Fibroblast of lung (primary cell): ENCODE data around the gene SCFD2. TPM values are rescaled to one million over a fixed set of nuclear protein-coding genes. Genes with fewer than 3 reads are reported as not detected.

Experiments
- DNase-seq, 2 donors: peaks; one replicate each; pipeline versions ENCODE4 v3.0.0 to v3.0.0-alpha.2; 2010; ENCODE audit warnings: low read depth in 2 of 2
- H2AFZ ChIP-seq: 2 replicates; pipeline ENCODE4 v1.5.1; 2012; ENCODE audit warnings: low read length, control low read depth, inconsistent platforms
- H3K27ac ChIP-seq: 2 replicates; pipeline ENCODE4 v1.5.1; 2011; ENCODE audit warnings: low read length, control low read depth; ENCODE audit not compliant: insufficient read depth
- H3K27me3 ChIP-seq: 2 replicates; pipeline ENCODE4 v1.5.1; 2011; ENCODE audit warnings: mild to moderate bottlenecking, low read length; ENCODE audit not compliant: control insufficient read depth, insufficient read depth
- H3K36me3 ChIP-seq: 2 replicates; pipeline ENCODE4 v1.5.1; 2011; ENCODE audit warnings: low read length; ENCODE audit not compliant: control insufficient read depth, insufficient read depth
- H3K4me1 ChIP-seq: 2 replicates; pipeline ENCODE4 v1.5.1; 2011; ENCODE audit warnings: low read length; ENCODE audit not compliant: control insufficient read depth, insufficient read depth; ENCODE audit errors: extremely low read depth
- H3K4me2 ChIP-seq: 2 replicates; pipeline ENCODE4 v1.5.1; 2011; ENCODE audit warnings: low read length, control low read depth; ENCODE audit not compliant: insufficient read depth; ENCODE audit errors: extremely low read depth
- H3K4me3 ChIP-seq, 4 experiments: fragments of 200-600 bp in 1 of 4; sonication (generic) in 1 of 4; replicated peaks in 1 of 4; 2 replicates each; pipeline ENCODE4 v1.5.1; 2011 to 2016; ENCODE audit warnings: low read length in 4 of 4, low read depth in 3 of 4, mild to moderate bottlenecking in 3 of 4, control low read depth in 2 of 4, inconsistent platforms in 1 of 4, mixed read lengths in 1 of 4; ENCODE audit not compliant: insufficient read depth in 1 of 4; ENCODE audit errors: control extremely low read depth in 1 of 4
- H3K79me2 ChIP-seq: 2 replicates; pipeline ENCODE4 v1.5.1; 2012; ENCODE audit warnings: mild to moderate bottlenecking, low read length, inconsistent platforms; ENCODE audit not compliant: control insufficient read depth, insufficient read depth
- H3K9ac ChIP-seq: 2 replicates; pipeline ENCODE4 v1.5.1; 2011; ENCODE audit warnings: mild to moderate bottlenecking, low read length, control low read depth; ENCODE audit not compliant: insufficient read depth
- H3K9me3 ChIP-seq: 2 replicates; pipeline ENCODE4 v1.5.1; 2012; ENCODE audit warnings: low read depth, low read length; ENCODE audit not compliant: control insufficient read depth, insufficient read depth
- H4K20me1 ChIP-seq: 2 replicates; pipeline ENCODE4 v1.5.1; 2011; ENCODE audit warnings: low read length; ENCODE audit not compliant: control insufficient read depth, insufficient read depth; ENCODE audit errors: extremely low read depth
- CTCF ChIP-seq, 2 donors: IDR thresholded peaks in 1 of 2; conservative IDR thresholded peaks in 1 of 2; 1 replicate in 1 of 2; 2 replicates in 1 of 2; pipeline ENCODE4 v1.5.1; 2011 to 2012; ENCODE audit warnings: low read length in 2 of 2, control low read depth in 1 of 2, inconsistent platforms in 1 of 2, low read depth in 1 of 2, mild to moderate bottlenecking in 1 of 2
- EZH2 ChIP-seq: IDR thresholded peaks from 2 replicates; pipeline ENCODE4 v1.5.1; 2012; ENCODE audit warnings: low read length, control low read depth, mild to moderate bottlenecking; ENCODE audit errors: missing control alignments
- polyA plus RNA-seq, 2 donors: library from polyadenylated mRNA; depleted of rRNA in 1 of 2; stranded (reverse) in 1 of 2; unstranded in 1 of 2; fragments of >200 nt; gene quantifications; 2 replicates each; pipeline ENCODE4 v1.2.1, GENCODE V29; 2011 to 2012; ENCODE audit warnings: missing spikeins in 1 of 2
- total RNA-seq: library from RNA; depleted of rRNA; stranded (reverse); fragments of >200 nt; gene quantifications from 2 replicates; pipeline ENCODE4 v1.2.1, GENCODE V29; 2014

The SCFD2 gene
- total and polyA plus RNA-seq, 2 donors (not counting 1 experiment from before 2014, with no cell fraction given), result 16.2 to 23.1 TPM

- Histone ChIP-seq H2AFZ (no peak overlapping the region), H3K79me2 (no peaks in the 10 kb centered on the region), H3K27me3 (no peaks in the 10 kb centered on the region), H3K9ac (no peak overlapping the region), H3K9me3 (no peaks in the 10 kb centered on the region), H3K27ac (peak overlapping the region; percentile 25), H3K36me3 (no peaks in the 10 kb centered on the region), H4K20me1 (no peaks in the 10 kb centered on the region), H3K4me2 (peak overlapping the region; percentile 7), H3K4me1 (peaks cover 25% of the 10 kb centered on the region), H3K4me3 (no peak overlapping the region)
- TF ChIP-seq CTCF (conservative IDR thresholded peaks at IDR 0.05 in 1 of 2, IDR thresholded peaks at IDR 0.05 in 1 of 2; ENCODE audit: low read depth in 1 of 2, low read length in 2 of 2) (peak in 1 of 2 donors; percentile 8), EZH2 (no peak)
- peak in 1 of 2 donors; percentile 61 for DNase-seq
Observed at GRCh38 chr4:52957835-52958631, 407.8 kb downstream of the SCFD2 start.

GRCh38 chr4:52957220-52957686, 408.6 kb downstream of the SCFD2 start:
- peak overlapping the region; percentile 25 for H3K27ac ChIP-seq
- DNase-seq, result peak; percentile 40 to 62
- H3K9me3 ChIP-seq, result no peaks in the 10 kb centered on the region
- H3K79me2 ChIP-seq, result no peaks in the 10 kb centered on the region
- no peaks in the 10 kb centered on the region for H3K36me3 ChIP-seq
- peaks cover 25% of the 10 kb centered on the region for H3K4me1 ChIP-seq
- H3K4me3 ChIP-seq, result no peak overlapping the region
- no peak for TF ChIP-seq CTCF (conservative IDR thresholded peaks at IDR 0.05 in 1 of 2, IDR thresholded peaks at IDR 0.05 in 1 of 2; ENCODE audit: low read depth in 1 of 2, low read length in 2 of 2)
- no peaks in the 10 kb centered on the region for H3K27me3 ChIP-seq
- peak overlapping the region; percentile 7 for H3K4me2 ChIP-seq
- no peaks in the 10 kb centered on the region for H4K20me1 ChIP-seq
- H2AFZ ChIP-seq, result peak overlapping the region; percentile 24
- H3K9ac ChIP-seq, result no peak overlapping the region

GRCh38 chr4:52956691-52957090, 409.2 kb downstream of the SCFD2 start:
- H3K4me3 ChIP-seq, result no peak overlapping the region
- no peaks in the 10 kb centered on the region for H3K27me3 ChIP-seq
- H3K9ac ChIP-seq, result no peak overlapping the region
- H3K4me1 ChIP-seq, result peaks cover 25% of the 10 kb centered on the region
- H4K20me1 ChIP-seq, result no peaks in the 10 kb centered on the region
- no peak overlapping the region for H3K27ac ChIP-seq
- no peaks in the 10 kb centered on the region for H3K36me3 ChIP-seq
- no peaks in the 10 kb centered on the region for H3K9me3 ChIP-seq
- DNase-seq, result peak in 1 of 2 donors; percentile 15
- no peaks in the 10 kb centered on the region for H3K79me2 ChIP-seq
- H3K4me2 ChIP-seq, result no peak overlapping the region
- no peak overlapping the region for H2AFZ ChIP-seq
- no peak for TF ChIP-seq CTCF (conservative IDR thresholded peaks at IDR 0.05 in 1 of 2, IDR thresholded peaks at IDR 0.05 in 1 of 2; ENCODE audit: low read depth in 1 of 2, low read length in 2 of 2)
- no peak for TF ChIP-seq EZH2
